Choroid plexus epithelial cell (primary cell): ENCODE results near the gene CABP2.
"Not testable (repeated sequence)": the region's sequence is repeated elsewhere in the genome, so short reads cannot be mapped to it uniquely, and the experiment has no call there.

Source experiments
- DNase-seq: peaks from one replicate; pipeline ENCODE4 v3.0.0-alpha.2; 2010; ENCODE audit warnings: low read depth
- H3K4me3 ChIP-seq: 2 replicates; pipeline ENCODE4 v1.5.1; 2011; ENCODE audit warnings: low read depth, mild to moderate bottlenecking, control low read depth, low read length, moderate library complexity
- TF ChIP-seq, protein P1 (sequence below): conservative IDR thresholded peaks from 2 replicates; pipeline ENCODE4 v1.5.1; 2011; ENCODE audit warnings: low read depth, mild to moderate bottlenecking, control low read depth, inconsistent platforms, low read length, moderate library complexity

Gene CABP2

DNA sequence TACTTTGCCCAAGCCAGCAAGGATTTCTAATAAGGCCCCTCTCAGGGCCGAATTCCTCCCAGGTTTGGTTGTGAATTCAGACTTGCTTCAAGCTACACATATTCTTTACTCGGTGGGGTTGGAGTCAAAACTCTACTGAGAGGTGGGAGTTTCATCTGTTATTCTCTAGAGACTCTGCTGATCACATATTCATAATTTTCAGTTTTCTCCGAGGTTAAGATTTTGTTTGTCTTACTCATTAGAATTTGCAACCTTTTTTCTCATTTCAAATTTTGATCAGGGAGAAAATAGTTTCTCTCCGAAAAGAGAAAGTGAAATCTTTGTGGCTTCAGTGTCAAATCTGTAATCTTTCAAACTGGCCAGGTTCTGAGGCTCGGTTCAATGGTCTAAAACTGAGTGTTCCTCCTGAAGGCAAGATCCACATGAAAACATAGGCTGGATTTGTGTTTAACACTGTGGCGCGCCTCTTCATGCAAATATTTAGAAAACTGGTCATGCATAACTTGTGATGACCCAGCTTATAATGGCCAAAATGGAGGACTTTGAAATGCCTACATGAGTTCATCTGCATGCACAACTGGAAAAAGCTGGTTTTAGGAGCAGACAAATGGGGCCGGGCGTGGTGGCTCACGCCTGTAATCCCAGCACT lies 38.8 kb upstream of the CABP2 start:
- TF ChIP-seq, protein P1, sequence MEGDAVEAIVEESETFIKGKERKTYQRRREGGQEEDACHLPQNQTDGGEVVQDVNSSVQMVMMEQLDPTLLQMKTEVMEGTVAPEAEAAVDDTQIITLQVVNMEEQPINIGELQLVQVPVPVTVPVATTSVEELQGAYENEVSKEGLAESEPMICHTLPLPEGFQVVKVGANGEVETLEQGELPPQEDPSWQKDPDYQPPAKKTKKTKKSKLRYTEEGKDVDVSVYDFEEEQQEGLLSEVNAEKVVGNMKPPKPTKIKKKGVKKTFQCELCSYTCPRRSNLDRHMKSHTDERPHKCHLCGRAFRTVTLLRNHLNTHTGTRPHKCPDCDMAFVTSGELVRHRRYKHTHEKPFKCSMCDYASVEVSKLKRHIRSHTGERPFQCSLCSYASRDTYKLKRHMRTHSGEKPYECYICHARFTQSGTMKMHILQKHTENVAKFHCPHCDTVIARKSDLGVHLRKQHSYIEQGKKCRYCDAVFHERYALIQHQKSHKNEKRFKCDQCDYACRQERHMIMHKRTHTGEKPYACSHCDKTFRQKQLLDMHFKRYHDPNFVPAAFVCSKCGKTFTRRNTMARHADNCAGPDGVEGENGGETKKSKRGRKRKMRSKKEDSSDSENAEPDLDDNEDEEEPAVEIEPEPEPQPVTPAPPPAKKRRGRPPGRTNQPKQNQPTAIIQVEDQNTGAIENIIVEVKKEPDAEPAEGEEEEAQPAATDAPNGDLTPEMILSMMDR, result no peak
- no peak for DNase-seq
- H3K4me3 ChIP-seq, result no peak overlapping the region

DNA sequence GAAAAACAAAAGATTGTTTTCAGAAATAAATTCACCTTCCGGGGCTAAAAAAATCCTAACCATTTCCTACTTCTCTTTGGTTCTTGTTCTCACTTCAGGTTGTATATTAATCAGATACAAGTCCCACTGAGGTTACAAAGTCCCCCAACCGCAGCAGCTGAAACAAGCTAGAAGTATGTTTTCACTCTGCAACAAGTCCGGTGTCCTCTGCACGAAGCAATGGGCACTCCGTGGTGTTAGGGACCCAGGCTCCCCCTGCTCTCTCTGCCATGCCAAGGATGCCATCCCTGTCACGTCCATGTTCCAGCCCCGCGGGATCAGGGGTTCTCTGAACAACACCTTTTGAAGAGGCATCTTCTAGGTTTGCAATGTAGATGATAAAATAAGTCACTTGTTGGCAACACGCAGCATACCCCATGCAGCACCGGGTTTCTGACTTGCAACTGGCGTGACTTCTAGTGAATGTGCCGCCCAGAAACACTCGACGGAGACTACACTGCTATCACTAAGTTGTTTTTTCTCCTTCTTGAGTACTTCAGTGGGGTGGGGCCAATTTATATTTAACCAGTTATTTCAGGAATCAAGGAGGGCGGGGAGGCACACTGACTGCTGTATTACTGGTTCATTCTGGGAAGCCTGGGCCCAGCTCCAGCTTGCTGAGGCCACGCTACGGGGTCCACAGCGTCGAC lies 35.0 kb upstream of the CABP2 start:
- TF ChIP-seq, protein P1, result no peak
- H3K4me3 ChIP-seq, result no peak overlapping the region
- DNase-seq, result no peak

DNA sequence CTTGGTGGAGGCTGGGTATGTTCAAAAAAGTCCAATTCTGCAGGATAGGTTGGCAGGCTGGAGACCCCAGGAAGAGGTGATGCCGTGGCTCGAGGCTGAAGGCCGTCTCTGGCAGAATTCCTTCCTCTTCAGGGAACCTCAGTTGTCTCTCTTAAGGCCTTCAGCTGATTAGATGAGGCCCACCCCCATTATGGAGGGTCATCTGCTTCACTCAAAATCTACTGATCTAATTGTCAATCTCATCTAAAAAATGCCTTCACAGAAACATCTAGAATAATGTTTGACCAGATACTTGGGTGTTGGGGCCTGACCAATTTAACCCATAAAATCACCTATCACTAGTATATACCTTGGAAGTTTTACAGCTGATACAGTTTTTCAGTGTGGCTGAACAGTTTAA lies 33.0 kb upstream of the CABP2 start:
- no peak for DNase-seq

DNA sequence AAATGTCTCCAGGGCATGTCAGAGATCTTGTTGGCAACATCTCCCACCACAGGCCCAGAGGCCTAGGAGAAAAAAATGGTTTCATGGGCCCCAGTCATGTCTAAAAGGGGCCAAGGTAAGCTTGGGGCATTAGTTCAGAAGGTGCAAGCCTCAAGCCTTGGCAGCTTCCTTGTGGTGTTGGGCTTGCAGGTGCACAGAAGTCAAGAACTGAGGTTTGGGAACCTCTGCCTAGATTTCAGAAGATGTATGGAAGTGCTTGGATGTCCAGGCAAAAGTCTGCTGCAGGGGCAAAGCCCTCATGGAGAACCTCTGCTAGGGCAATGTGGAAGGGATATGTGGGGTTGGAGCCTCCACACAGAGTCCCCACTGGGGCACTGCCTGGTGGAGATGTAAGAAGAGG lies 28.5 kb upstream of the CABP2 start:
- H3K4me3 ChIP-seq, DNase-seq: not testable (repeated sequence)

More for the DNA sequence above, 33.0 kb upstream of the CABP2 start:
- H3K4me3 ChIP-seq, result no peak overlapping the region
- TF ChIP-seq, protein P1, result no peak

DNA sequence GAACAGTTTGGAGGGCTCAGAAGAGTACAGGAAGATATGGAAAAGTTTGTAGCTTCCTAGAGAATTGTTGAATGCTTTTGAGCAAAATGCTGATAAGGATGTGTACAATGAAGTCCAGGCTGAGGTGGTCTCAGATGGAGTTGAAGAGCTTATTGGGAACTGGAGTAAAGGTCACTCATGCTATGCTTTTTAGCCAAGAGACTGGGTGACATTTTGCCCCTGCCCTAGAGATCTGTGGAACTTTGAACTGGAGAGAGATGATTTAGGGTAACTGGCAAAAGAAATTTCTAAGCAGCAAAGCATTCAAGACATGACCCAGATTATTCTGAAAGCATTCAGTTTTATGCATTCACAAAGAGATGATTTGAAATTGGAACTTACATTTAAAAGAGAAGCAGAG lies 27.9 kb upstream of the CABP2 start:
- no peak overlapping the region for H3K4me3 ChIP-seq
- no peak for DNase-seq
- TF ChIP-seq, protein P1, result no peak

DNA sequence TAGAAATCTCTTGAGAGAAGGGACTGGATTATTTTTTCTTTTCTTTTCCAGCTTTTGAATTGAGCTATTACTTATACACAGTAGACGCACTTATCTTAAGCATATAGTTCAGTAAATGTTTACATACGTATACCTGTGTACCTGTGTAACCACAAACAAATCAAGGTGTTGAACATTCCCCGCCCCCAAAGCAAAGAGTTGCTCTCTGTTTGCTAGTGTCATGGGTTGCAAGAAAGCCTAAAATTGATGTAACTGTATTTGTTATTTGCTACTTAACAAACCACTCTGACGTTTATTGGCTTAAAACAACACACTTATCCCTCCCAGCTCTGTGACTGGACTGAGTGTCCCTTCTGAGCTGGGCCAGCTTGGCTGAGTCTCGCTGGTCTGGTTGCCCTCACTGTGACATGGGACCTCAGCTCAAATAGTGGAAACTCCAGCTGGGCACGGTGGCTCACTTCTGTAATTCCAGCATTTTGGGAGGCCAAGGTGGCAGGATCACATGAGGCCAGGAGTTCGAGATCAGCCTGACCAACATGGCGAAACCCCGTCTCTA lies 25.4 kb upstream of the CABP2 start:
- TF ChIP-seq, protein P1, result no peak
- H3K4me3 ChIP-seq, result no peak overlapping the region
- DNase-seq, result no peak

DNA sequence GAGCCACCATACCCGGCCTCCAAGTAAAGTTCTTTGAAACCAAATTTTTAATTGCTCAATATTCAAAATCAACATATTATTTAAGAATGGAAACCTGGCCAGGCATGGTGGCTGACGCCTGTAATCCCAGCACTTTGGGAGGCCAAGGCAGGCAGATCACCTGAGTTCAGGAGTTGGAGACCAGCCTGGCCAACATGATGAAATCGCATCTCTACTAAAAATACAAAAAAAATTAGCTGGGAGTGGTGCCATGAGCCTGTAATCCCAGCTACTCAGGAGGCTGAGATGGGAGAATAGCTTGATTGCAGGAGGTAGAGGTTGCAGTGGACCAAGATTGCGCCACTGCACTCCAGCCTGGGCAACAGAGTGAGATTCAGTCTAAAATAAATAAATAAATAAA lies 24.9 kb upstream of the CABP2 start:
- not testable (repeated sequence) for DNase-seq, H3K4me3 ChIP-seq

DNA sequence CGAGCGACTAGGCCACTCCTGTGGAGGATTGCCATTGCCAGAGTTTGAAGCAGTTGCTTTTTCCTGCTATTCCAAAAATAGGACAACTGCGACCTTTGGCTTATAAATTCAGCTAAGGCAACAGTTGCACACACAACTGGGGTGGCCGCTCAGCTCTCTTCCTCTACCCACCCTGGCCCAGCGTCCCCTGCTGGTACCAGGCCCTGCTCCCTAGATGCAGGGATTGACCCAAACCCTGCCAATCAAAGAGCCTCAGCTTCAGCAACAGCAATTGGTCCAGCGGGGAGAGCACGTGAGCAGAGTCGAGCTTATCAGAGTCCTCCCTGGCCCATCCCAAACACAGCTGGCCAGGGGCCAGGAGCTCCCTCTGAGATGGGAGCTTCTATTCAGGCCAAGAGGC lies 22.0 kb upstream of the CABP2 start:
- H3K4me3 ChIP-seq, result no peak overlapping the region
- TF ChIP-seq, protein P1, result no peak
- no peak for DNase-seq
